HG03378 (cell line): ENCODE data around the gene LCLAT1.
"Not testable (repeated sequence)": the region's sequence is repeated elsewhere in the genome, so short reads cannot be mapped to it uniquely, and the experiment has no call there.

Source experiments
- ATAC-seq: cut with Tn5 transposase; IDR thresholded peaks from one replicate; pipeline ENCODE4 v1.9.1; 2021; ENCODE audit warnings: mild to moderate bottlenecking, moderate library complexity; ENCODE audit not compliant: unreplicated experiment

LCLAT1 gene

GRCh38 chr2:30484995-30485394 lies 37.9 kb downstream of the LCLAT1 start:
- no peak for ATAC-seq

- ATAC-seq: no peak
Observed at GRCh38 chr2:30486655-30487054, 39.6 kb downstream of the LCLAT1 start.

GRCh38 chr2:30487603-30488002 lies 40.6 kb downstream of the LCLAT1 start:
- ATAC-seq: no peak

GRCh38 chr2:30488012-30488659 lies 41.1 kb downstream of the LCLAT1 start:
- ATAC-seq: no peak

GRCh38 chr2:30491225-30491624 lies 44.2 kb downstream of the LCLAT1 start:
- no peak for ATAC-seq

- ATAC-seq: no peak
Observed at GRCh38 chr2:30492185-30492584, 45.1 kb downstream of the LCLAT1 start.

GRCh38 chr2:30492619-30493018 lies 45.6 kb downstream of the LCLAT1 start:
- no peak for ATAC-seq

GRCh38 chr2:30493440-30493839 lies 46.4 kb downstream of the LCLAT1 start:
- ATAC-seq: no peak

GRCh38 chr2:30495896-30496295 lies 48.9 kb downstream of the LCLAT1 start:
- not testable (repeated sequence) for ATAC-seq

- ATAC-seq: no peak
Observed at GRCh38 chr2:30499681-30500080, 52.6 kb downstream of the LCLAT1 start.

GRCh38 chr2:30500699-30501098 lies 53.7 kb downstream of the LCLAT1 start:
- ATAC-seq: no peak

GRCh38 chr2:30502310-30502709 lies 55.3 kb downstream of the LCLAT1 start:
- no peak for ATAC-seq

GRCh38 chr2:30503007-30503694 lies 56.1 kb downstream of the LCLAT1 start:
- no peak for ATAC-seq

GRCh38 chr2:30503695-30504052 lies 56.6 kb downstream of the LCLAT1 start:
- no peak for ATAC-seq

GRCh38 chr2:30504731-30505130 lies 57.7 kb downstream of the LCLAT1 start:
- no peak for ATAC-seq

- peak; percentile 58 for ATAC-seq
Observed at GRCh38 chr2:30505500-30506180, 58.6 kb downstream of the LCLAT1 start.

GRCh38 chr2:30507460-30507859 lies 60.4 kb downstream of the LCLAT1 start:
- ATAC-seq: not testable (repeated sequence)

- no peak for ATAC-seq
Observed at GRCh38 chr2:30509716-30510115, 62.7 kb downstream of the LCLAT1 start.

- ATAC-seq: no peak
Observed at GRCh38 chr2:30510409-30510808, 63.4 kb downstream of the LCLAT1 start.

- no peak for ATAC-seq
Observed at GRCh38 chr2:30511122-30512083, 64.4 kb downstream of the LCLAT1 start.
